Measurements from ENCODE around the gene LRFN4.

The LRFN4 gene

GRCh38 chr11:66874232-66874631 is 17.4 kb downstream of the LRFN4 start:
- no peak for DNase-seq

GRCh38 chr11:66875378-66875777 is 18.5 kb downstream of the LRFN4 start:
- DNase-seq: no peak

GRCh38 chr11:66877588-66878385 is 20.9 kb downstream of the LRFN4 start:
- DNase-seq: no peak

GRCh38 chr11:66878474-66878873 is 21.6 kb downstream of the LRFN4 start:
- no peak for DNase-seq

- no peak for DNase-seq
Measured at GRCh38 chr11:66879000-66879399, 22.1 kb downstream of the LRFN4 start.

GRCh38 chr11:66879583-66879982 is 22.7 kb downstream of the LRFN4 start:
- DNase-seq: no peak

- DNase-seq: no peak
Measured at GRCh38 chr11:66879999-66880398, 23.1 kb downstream of the LRFN4 start.

- DNase-seq: no peak
Measured at GRCh38 chr11:66880496-66881450, 23.9 kb downstream of the LRFN4 start.

- DNase-seq: no peak
Measured at GRCh38 chr11:66881451-66881835, 24.6 kb downstream of the LRFN4 start.

- no peak for DNase-seq
Measured at GRCh38 chr11:66881927-66882452, 25.1 kb downstream of the LRFN4 start.

GRCh38 chr11:66882561-66883015 is 25.7 kb downstream of the LRFN4 start:
- no peak for DNase-seq

- DNase-seq: peak; percentile 57
Measured at GRCh38 chr11:66883016-66883965, 26.4 kb downstream of the LRFN4 start.

- DNase-seq: no peak
Measured at GRCh38 chr11:66884443-66884842, 27.6 kb downstream of the LRFN4 start.

- no peak for DNase-seq
Measured at GRCh38 chr11:66885469-66885868, 28.6 kb downstream of the LRFN4 start.

GRCh38 chr11:66885950-66886440 is 29.1 kb downstream of the LRFN4 start:
- DNase-seq: no peak

GRCh38 chr11:66886671-66887221 is 29.9 kb downstream of the LRFN4 start:
- DNase-seq: no peak

- no peak for DNase-seq
Measured at GRCh38 chr11:66887526-66887925, 30.7 kb downstream of the LRFN4 start.

- DNase-seq: no peak
Measured at GRCh38 chr11:66888282-66888681, 31.4 kb downstream of the LRFN4 start.

- no peak for DNase-seq
Measured at GRCh38 chr11:66889960-66890359, 33.1 kb downstream of the LRFN4 start.

- DNase-seq: peak; percentile 78
Measured at GRCh38 chr11:66891851-66892660, 35.2 kb downstream of the LRFN4 start.

GRCh38 chr11:66892911-66893310 is 36.0 kb downstream of the LRFN4 start:
- DNase-seq: no peak
